HG03039 (cell line): ENCODE measurements around the gene PPP2R3A.

Experiments
- ATAC-seq: cut with Tn5 transposase; IDR thresholded peaks from one replicate; pipeline ENCODE4 v1.9.1; 2021; ENCODE audit warnings: mild to moderate bottlenecking, moderate library complexity; ENCODE audit not compliant: unreplicated experiment

Gene PPP2R3A

GRCh38 chr3:135966962-135967274, 1.4 kb downstream of the PPP2R3A start:
- no peak for ATAC-seq

GRCh38 chr3:135967867-135968266, 2.3 kb downstream of the PPP2R3A start:
- no peak for ATAC-seq

GRCh38 chr3:135970506-135971116, 5.1 kb downstream of the PPP2R3A start:
- ATAC-seq = no peak

- ATAC-seq = no peak
These were observed 8.3 kb downstream of the PPP2R3A start for GRCh38 chr3:135973841-135974240.

GRCh38 chr3:135975053-135975452, 9.5 kb downstream of the PPP2R3A start:
- no peak for ATAC-seq

- ATAC-seq = no peak
These were observed 10.0 kb downstream of the PPP2R3A start for GRCh38 chr3:135975536-135975935.

GRCh38 chr3:135980343-135980742, 14.8 kb downstream of the PPP2R3A start:
- no peak for ATAC-seq

GRCh38 chr3:135981701-135982403, 16.3 kb downstream of the PPP2R3A start:
- ATAC-seq = no peak

GRCh38 chr3:135982404-135982761, 16.9 kb downstream of the PPP2R3A start:
- no peak for ATAC-seq

GRCh38 chr3:135982922-135983581, 17.5 kb downstream of the PPP2R3A start:
- ATAC-seq = no peak

- no peak for ATAC-seq
These were observed 22.1 kb downstream of the PPP2R3A start for GRCh38 chr3:135987661-135988060.

- no peak for ATAC-seq
These were observed 23.7 kb downstream of the PPP2R3A start for GRCh38 chr3:135989242-135989641.

GRCh38 chr3:135990903-135991302, 25.4 kb downstream of the PPP2R3A start:
- no peak for ATAC-seq

- ATAC-seq = no peak
These were observed 26.1 kb downstream of the PPP2R3A start for GRCh38 chr3:135991621-135992020.

- no peak for ATAC-seq
These were observed 26.5 kb downstream of the PPP2R3A start for GRCh38 chr3:135992072-135992471.

GRCh38 chr3:135994708-135995337, 29.3 kb downstream of the PPP2R3A start:
- no peak for ATAC-seq

- ATAC-seq = no peak
These were observed 30.2 kb downstream of the PPP2R3A start for GRCh38 chr3:135995766-135996165.

GRCh38 chr3:135997554-135998320, 32.2 kb downstream of the PPP2R3A start:
- ATAC-seq = no peak

- ATAC-seq = no peak
These were observed 42.7 kb downstream of the PPP2R3A start for GRCh38 chr3:136008221-136008620.

- ATAC-seq = no peak
These were observed 43.4 kb downstream of the PPP2R3A start for GRCh38 chr3:136008732-136009470.

- no peak for ATAC-seq
These were observed 53.3 kb downstream of the PPP2R3A start for GRCh38 chr3:136018876-136019275.
